BLaER1 treated with 17β-estradiol and CSF1 and Interleukin-3, amounts not matched to agents 10 nM and 100 nM (cell line): ENCODE results near the gene AMBRA1.
"Not testable (repeated sequence)": the region's sequence is repeated elsewhere in the genome, so short reads cannot be mapped to it uniquely, and the experiment has no call there.

Experiments
- H3K27ac ChIP-seq, 11 experiments: shearing (Covaris generic); formaldehyde crosslinking; 2 replicates each; pipeline ENCODE4 v1.8.1; 2022
- H3K27me3 ChIP-seq, 11 experiments: shearing (Covaris generic); formaldehyde crosslinking; 2 replicates each; pipeline ENCODE4 v1.8.1; 2022
- H3K36me3 ChIP-seq, 11 experiments: shearing (Covaris generic); formaldehyde crosslinking; 2 replicates each; pipeline ENCODE4 v1.8.1; 2022
- H3K4me1 ChIP-seq, 10 experiments: shearing (Covaris generic); formaldehyde crosslinking; 2 replicates each; pipeline ENCODE4 v1.8.1; 2022
- H3K4me2 ChIP-seq, 11 experiments: shearing (Covaris generic); formaldehyde crosslinking; 2 replicates each; pipeline ENCODE4 v1.8.1; 2022
- H3K4me3 ChIP-seq, 10 experiments: shearing (Covaris generic); formaldehyde crosslinking; 2 replicates each; pipeline ENCODE4 v1.8.1; 2022
- H3K9ac ChIP-seq, 11 experiments: shearing (Covaris generic); formaldehyde crosslinking; 2 replicates each; pipeline ENCODE4 v1.8.1; 2022
- H3K9me3 ChIP-seq, 11 experiments: shearing (Covaris generic); formaldehyde crosslinking; replicated peaks in 1 of 11; 2 replicates each; pipeline ENCODE4 v1.8.1; 2022
- H4K20me1 ChIP-seq, 11 experiments: shearing (Covaris generic); formaldehyde crosslinking; 2 replicates each; pipeline ENCODE4 v1.8.1; 2022
- Cebpa-rat ChIP-seq, 11 experiments: shearing (Covaris generic); IDR thresholded peaks; 2 replicates each; pipeline ENCODE4 v1.8.1; 2022

AMBRA1 gene

GRCh38 chr11:46594785-46595184, 962 bp upstream of the AMBRA1 start:
- Histone ChIP-seq H3K27ac (peak overlapping the region in 5 of 11 experiments; percentile 84 to 91 (median 89); a peak in 9 of 22 replicates), H3K4me1 (peaks cover 21 to 41% (median 28%) of the 10 kb centered on the region in 10 experiments), H4K20me1 (peaks cover 18 to 39% (median 36%) of the 10 kb centered on the region in 11 experiments; a peak in 19 of 22 replicates), H3K4me3 (no peak overlapping the region), H3K27me3 (no peaks in the 10 kb centered on the region), H3K4me2 (peak overlapping the region in 3 of 11 experiments; percentile 79 to 92 (median 83); a peak in 5 of 22 replicates), H3K36me3 (no peaks in the 10 kb centered on the region), H3K9ac (no peak overlapping the region), H3K9me3 (no peaks in the 10 kb centered on the region)
- no peak for TF ChIP-seq Cebpa-rat (IDR thresholded peaks at IDR 0.05)

- peak overlapping the region; percentile 87 to 97 (median 92); a peak in 20 of 22 replicates for H3K9ac ChIP-seq
Observed at GRCh38 chr11:46594374-46594700, 514 bp upstream of the AMBRA1 start.

GRCh38 chr11:46590740-46591605, 2.9 kb downstream of the AMBRA1 start:
- Histone ChIP-seq H3K4me2 (peak overlapping the region; percentile 17 to 98 (median 91); a peak in 21 of 22 replicates), H3K9me3 (no peaks in the 10 kb centered on the region), H3K27me3 (no peaks in the 10 kb centered on the region), H3K36me3 (peaks cover 2 to 23% (median 13%) of the 10 kb centered on the region in 11 experiments; a peak in 13 of 22 replicates), H3K4me3 (peak overlapping the region in 3 of 10 experiments; percentile 43 to 90 (median 48); a peak in 6 of 20 replicates), H3K4me1 (peaks cover 21 to 50% (median 28%) of the 10 kb centered on the region in 10 experiments), H4K20me1 (peaks cover 50 to 77% (median 73%) of the 10 kb centered on the region in 11 experiments; a peak in 20 of 22 replicates), H3K27ac (peak overlapping the region in 2 of 11 experiments; percentile 23 to 39; a peak in 2 of 22 replicates), H3K9ac (peak overlapping the region in 4 of 11 experiments; percentile 1 to 69 (median 36); a peak in 6 of 22 replicates)
- TF ChIP-seq Cebpa-rat (IDR thresholded peaks at IDR 0.05) = no peak

More at GRCh38 chr11:46594374-46594700, 514 bp upstream of the AMBRA1 start:
- TF ChIP-seq Cebpa-rat (IDR thresholded peaks at IDR 0.05) = no peak
- H4K20me1 ChIP-seq = peaks cover 23 to 44% (median 39%) of the 10 kb centered on the region in 11 experiments; a peak in 19 of 22 replicates
- H3K27ac ChIP-seq = peak overlapping the region; percentile 80 to 92 (median 88)
- peak overlapping the region; percentile 43 to 98 (median 83) for H3K4me2 ChIP-seq
- no peaks in the 10 kb centered on the region for H3K36me3 ChIP-seq
- H3K4me1 ChIP-seq = peaks cover 21 to 45% (median 28%) of the 10 kb centered on the region in 10 experiments
- H3K4me3 ChIP-seq = peak overlapping the region; percentile 85 to 99 (median 96); a peak in 19 of 20 replicates
- no peaks in the 10 kb centered on the region for H3K27me3 ChIP-seq
- no peaks in the 10 kb centered on the region for H3K9me3 ChIP-seq

- Histone ChIP-seq H3K4me2 (peak overlapping the region in 2 of 11 experiments; percentile 85 to 98; a peak in 4 of 22 replicates), H3K36me3 (peaks cover 4 to 32% (median 19%) of the 10 kb centered on the region in 11 experiments; a peak in 19 of 22 replicates), H3K9me3 (peaks cover 0 to 6% (median 5%) of the 10 kb centered on the region in 11 experiments; a peak in 11 of 22 replicates), H3K27ac (0 out of 22 replicates have a peak overlapping the region, but pooled peaks of 1 of the 11 experiments have one; percentile 34), H3K27me3 (no peaks in the 10 kb centered on the region), H3K9ac (peak overlapping the region in 2 of 11 experiments; percentile 14 to 27; a peak in 2 of 22 replicates), H3K4me3 (no peak overlapping the region), H3K4me1 (peaks cover 21 to 46% (median 26%) of the 10 kb centered on the region in 10 experiments), H4K20me1 (peaks cover 50 to 90% (median 75%) of the 10 kb centered on the region in 11 experiments; a peak in 20 of 22 replicates)
- no peak for TF ChIP-seq Cebpa-rat (IDR thresholded peaks at IDR 0.05)
Observed at GRCh38 chr11:46588915-46589314, 4.9 kb downstream of the AMBRA1 start.

GRCh38 chr11:46588131-46588530, 5.7 kb downstream of the AMBRA1 start:
- Histone ChIP-seq H4K20me1 (peaks cover 50 to 84% (median 72%) of the 10 kb centered on the region in 11 experiments; a peak in 20 of 22 replicates), H3K4me3 (no peak overlapping the region), H3K9me3 (peaks cover 0 to 6% (median 5%) of the 10 kb centered on the region in 11 experiments; a peak in 11 of 22 replicates), H3K4me2 (no peak overlapping the region), H3K9ac (no peak overlapping the region), H3K36me3 (peaks cover 4 to 32% (median 19%) of the 10 kb centered on the region in 11 experiments; a peak in 19 of 22 replicates), H3K27ac (no peak overlapping the region), H3K4me1 (peaks cover 20 to 46% (median 25%) of the 10 kb centered on the region in 10 experiments), H3K27me3 (no peaks in the 10 kb centered on the region)
- no peak for TF ChIP-seq Cebpa-rat (IDR thresholded peaks at IDR 0.05)

GRCh38 chr11:46583513-46583912, 10.3 kb downstream of the AMBRA1 start:
- not testable (repeated sequence) for H3K4me3 ChIP-seq

GRCh38 chr11:46582588-46582987, 11.2 kb downstream of the AMBRA1 start:
- H4K20me1 ChIP-seq = peaks cover 43 to 82% (median 68%) of the 10 kb centered on the region in 11 experiments; a peak in 20 of 22 replicates
- no peaks in the 10 kb centered on the region for H3K27me3 ChIP-seq
- H3K27ac ChIP-seq = no peak overlapping the region

More at GRCh38 chr11:46583513-46583912, 10.3 kb downstream of the AMBRA1 start:
- not testable (repeated sequence) for H3K9ac ChIP-seq, H3K4me1 ChIP-seq, H3K4me2 ChIP-seq, H3K27me3 ChIP-seq, H3K9me3 ChIP-seq, H3K27ac ChIP-seq
- H4K20me1 ChIP-seq = peaks cover 51 to 82% (median 68%) of the 10 kb centered on the region in 11 experiments; a peak in 20 of 22 replicates
- peaks cover 13 to 60% (median 35%) of the 10 kb centered on the region in 11 experiments; a peak in 21 of 22 replicates for H3K36me3 ChIP-seq

GRCh38 chr11:46577058-46577457, 16.8 kb downstream of the AMBRA1 start:
- H3K9me3 ChIP-seq = peaks cover 4 to 29% (median 16%) of the 10 kb centered on the region in 11 experiments; a peak in 21 of 22 replicates
- no peak overlapping the region for H3K4me3 ChIP-seq
- H3K27ac ChIP-seq = no peak overlapping the region
- H3K4me1 ChIP-seq = no peaks in the 10 kb centered on the region
- H3K36me3 ChIP-seq = peaks cover 4 to 72% (median 41%) of the 10 kb centered on the region in 11 experiments; a peak in 21 of 22 replicates
- H3K9ac ChIP-seq = no peak overlapping the region
- no peak for TF ChIP-seq Cebpa-rat (IDR thresholded peaks at IDR 0.05)
- H3K4me2 ChIP-seq = no peak overlapping the region
- H4K20me1 ChIP-seq = peaks cover 30 to 90% (median 75%) of the 10 kb centered on the region in 11 experiments; a peak in 20 of 22 replicates
- no peaks in the 10 kb centered on the region for H3K27me3 ChIP-seq

More at GRCh38 chr11:46582588-46582987, 11.2 kb downstream of the AMBRA1 start:
- no peak overlapping the region for H3K9ac ChIP-seq
- no peak overlapping the region for H3K4me2 ChIP-seq
- peaks cover 0 to 12% (median 7%) of the 10 kb centered on the region in 11 experiments; a peak in 13 of 22 replicates for H3K9me3 ChIP-seq
- TF ChIP-seq Cebpa-rat (IDR thresholded peaks at IDR 0.05) = no peak
- H3K4me3 ChIP-seq = no peak overlapping the region
- no peaks in the 10 kb centered on the region for H3K4me1 ChIP-seq
- H3K36me3 ChIP-seq = peaks cover 16 to 63% (median 38%) of the 10 kb centered on the region in 11 experiments; a peak in 21 of 22 replicates
